Pons (tissue), 1 donor: ENCODE data around the gene IL1RL1.

Experiments
- DNase-seq: peaks from one replicate; pipeline ENCODE4 v3.0.0-alpha.2; 2016; ENCODE audit warnings: low spot score

IL1RL1 gene

GRCh38 chr2:102369866-102370265 lies 58.5 kb downstream of the IL1RL1 start:
- no peak for DNase-seq

DNA sequence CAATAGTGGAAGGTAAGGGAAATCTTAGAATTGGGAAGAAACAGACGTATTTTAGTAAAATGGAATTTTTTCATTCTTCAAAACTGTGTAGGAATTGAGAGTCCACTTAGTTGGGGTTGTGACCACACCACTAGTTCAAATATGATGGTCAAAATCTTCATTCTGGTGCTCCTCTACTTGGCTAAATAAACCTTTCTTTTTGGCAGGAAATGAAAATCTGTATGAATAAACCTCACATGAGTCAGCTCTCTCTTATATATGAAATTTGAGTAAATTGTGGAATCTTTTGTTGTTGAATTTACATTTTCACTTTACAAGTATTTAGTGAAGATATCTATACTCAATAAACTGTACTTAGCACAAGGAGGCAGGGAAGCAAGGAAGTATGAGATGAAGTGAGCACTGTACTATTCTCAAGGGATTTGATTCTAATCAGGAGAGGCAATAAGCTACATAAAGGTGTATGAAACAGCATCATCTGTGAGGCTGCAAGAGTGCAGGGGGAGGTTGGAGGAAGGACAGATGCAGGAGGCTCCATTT lies 64.8 kb downstream of the IL1RL1 start:
- no peak for DNase-seq

DNA sequence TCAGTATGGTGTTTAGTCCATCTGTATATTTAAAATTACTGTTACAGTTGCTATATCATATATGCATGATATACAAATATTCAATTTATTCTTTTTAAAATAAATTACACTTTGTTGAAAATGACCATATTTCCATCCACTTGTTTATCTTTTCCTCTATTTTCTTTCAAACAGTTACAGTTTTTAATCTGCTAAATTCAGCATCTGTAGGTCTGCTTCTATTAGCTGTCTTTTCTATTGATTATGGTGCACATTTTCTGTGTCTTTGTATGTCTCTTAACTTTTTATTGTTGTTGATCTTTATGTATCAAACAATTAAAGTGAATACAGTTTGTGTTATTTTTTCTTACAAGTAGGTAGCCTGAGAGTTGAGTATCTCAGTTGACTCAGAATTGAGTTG lies 72.4 kb downstream of the IL1RL1 start:
- no peak for DNase-seq

DNA sequence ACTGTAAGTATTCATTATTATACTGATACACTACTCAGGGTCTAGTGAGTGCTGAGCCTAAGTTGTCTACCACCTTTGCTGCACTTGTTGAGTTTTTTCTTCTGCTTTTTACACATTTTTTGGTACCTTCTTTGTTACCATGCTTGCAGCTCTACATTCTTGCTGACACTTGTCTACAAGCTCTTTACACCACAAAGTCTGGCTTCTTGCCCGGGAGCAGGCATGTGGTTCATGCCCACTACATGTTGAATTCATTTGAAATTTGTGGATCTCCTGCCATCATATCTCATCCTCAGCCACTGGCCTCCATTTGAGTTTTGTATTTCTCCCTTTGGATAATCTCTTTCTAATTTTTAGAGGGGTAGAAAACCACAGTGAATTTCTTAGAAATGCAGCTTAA lies 74.2 kb downstream of the IL1RL1 start:
- no peak for DNase-seq

- DNase-seq: no peak
Measured at GRCh38 chr2:102386004-102386403, 74.6 kb downstream of the IL1RL1 start.

DNA sequence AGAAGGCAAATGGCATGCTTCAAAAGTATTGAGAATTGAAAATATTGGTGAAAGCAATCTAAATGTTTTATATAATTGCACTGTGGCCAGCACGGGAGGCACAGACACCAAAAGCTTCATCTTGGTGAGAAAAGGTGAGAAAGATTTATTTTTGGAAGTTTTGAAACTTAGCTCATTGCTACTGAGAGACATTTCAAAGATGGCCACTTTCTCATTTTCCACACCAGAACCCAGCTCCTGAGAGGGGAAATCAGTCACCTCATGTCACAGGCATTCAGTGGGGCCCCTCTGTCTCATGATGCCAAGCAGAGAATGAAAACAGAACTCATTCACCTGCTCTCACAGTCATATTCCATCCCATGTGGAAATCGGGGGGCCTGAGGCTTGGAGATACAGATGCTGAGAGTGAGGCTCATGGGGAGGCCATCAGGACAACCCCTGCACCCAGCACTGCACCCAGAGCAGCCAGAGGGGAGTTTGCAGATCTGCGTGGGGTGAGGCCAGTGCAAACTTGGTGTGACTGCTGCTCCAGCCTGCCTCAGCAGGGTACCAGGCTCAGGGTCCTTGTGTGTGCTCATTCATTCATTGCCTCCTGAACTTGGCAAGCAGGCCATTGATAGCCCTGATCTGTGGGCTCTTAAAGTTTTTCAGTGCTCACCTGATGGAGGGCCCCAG lies 75.6 kb downstream of the IL1RL1 start:
- no peak for DNase-seq

DNA sequence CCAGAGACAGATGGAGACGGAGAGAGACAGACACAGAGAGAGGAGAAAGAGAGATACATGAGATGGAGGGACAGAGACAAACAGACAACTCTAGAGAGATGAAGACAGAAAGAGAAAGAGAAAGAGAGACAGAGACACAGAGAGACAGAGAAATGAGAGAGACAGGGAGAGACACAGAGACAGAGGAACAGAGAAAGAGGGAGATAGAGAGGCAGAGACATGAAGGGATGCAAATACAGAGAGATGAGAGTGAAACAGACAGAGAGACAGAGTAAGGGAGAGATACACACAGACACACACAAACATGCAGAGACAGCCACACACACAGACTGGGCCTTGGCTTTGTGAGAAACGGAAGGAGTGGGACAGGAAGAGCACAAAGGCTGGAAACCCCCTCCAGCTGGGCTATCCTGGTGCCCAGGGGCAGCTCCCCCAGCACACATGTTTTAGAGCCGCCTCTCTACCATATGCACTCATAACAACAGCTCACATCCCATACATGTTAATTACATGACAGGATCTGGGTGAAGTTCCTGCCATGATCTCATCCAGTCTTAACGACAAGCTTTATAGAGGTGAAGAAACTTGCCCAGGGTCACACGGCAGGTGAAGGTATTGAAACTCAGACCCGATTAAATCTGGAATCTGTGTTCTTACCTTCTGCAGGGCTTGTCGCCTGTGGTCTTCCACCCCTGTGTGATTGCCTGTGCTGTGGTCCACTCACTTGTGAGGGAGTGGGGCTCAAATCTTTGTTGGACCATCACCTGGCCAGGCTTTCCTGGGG lies 76.6 kb downstream of the IL1RL1 start:
- no peak for DNase-seq

GRCh38 chr2:102391565-102391964 lies 80.2 kb downstream of the IL1RL1 start:
- DNase-seq: no peak

DNA sequence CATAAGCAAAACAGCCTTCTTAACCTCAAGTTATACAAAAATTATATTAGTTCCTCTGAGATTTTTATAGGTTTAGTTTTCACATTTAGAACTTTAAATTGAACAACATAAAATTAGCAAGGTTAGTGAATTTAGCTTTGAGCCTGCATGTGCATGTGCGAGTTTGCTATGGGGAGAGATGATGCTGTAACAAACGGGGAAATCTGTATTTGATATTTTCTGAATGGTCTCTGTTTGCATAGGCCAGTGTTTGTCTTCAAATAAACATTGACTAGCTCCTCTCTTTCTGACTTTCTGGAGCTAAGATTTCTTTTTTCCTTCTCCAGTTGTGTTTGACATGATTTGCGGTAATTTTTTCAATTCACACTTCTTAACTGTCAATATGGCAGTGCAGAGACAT lies 80.7 kb downstream of the IL1RL1 start:
- no peak for DNase-seq

- DNase-seq: no peak
Measured at GRCh38 chr2:102392942-102393341, 81.6 kb downstream of the IL1RL1 start.

DNA sequence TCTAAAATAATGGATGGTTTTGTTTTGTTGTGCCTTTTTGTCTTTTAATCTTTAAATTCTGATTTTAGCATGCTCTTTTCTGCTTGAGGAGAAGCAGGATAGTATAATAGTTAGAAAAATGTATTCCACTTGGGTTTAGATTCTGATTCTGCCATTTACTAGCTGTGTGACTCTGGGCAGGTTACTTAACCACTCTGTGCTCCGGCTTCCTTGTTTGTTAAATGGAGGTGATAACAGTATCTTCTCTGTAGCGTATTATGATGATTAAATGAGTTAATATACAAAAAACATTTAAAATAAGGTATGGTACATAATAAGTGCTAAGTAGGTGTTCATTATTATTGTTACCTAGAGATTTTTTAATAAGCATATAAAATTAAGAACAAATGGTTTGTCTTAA lies 84.6 kb downstream of the IL1RL1 start:
- DNase-seq: no peak

DNA sequence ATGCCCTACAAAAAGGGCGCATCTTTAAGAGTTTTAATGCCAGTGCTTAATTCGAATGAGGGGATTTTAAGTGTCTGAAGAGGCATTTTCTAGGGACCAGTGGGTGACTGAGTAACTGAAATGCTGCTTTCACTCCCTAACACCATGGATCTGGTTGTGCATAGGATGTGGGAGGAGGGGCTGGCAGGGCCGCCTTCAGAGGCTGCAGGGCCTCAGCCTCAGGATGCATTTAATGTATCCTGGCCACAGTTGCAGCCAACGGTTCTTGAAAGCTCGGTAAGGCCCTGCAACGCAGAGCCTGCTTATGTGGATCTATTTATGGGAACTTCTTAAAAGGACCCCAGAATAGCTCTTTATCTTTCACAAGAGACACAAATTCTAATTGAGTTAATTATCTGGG lies 85.8 kb downstream of the IL1RL1 start:
- DNase-seq: no peak

- no peak for DNase-seq
Measured at GRCh38 chr2:102399499-102400141, 88.3 kb downstream of the IL1RL1 start.

DNA sequence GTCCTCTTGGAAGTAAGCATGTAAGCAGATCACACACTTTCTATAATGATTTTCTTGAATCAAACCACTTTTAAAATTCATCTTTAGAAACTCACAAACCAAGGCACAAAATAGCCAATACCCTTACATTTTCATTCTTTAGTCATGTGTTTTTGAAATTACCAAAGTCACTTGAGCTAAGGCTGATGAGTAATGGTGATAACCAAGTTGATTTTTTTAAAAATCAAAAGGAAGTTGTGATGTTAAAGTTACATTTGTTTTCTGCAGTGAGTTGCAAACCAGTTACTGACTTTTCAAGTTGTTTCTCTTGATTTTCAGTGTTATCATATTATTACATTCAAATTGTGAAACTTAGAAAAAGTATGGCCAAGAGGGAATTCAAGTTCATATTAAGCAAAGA lies 90.1 kb downstream of the IL1RL1 start:
- no peak for DNase-seq
